Heart left ventricle (tissue), 16 donors: Measurements from ENCODE around the gene NPNT. TPM values are rescaled to one million over a fixed set of nuclear protein-coding genes. Genes with fewer than 3 reads are reported as not detected.

Experiments
- ATAC-seq, 4 donors: fragments of 200-7000 bp; cut with Tn5 transposase; one replicate each; pipeline ENCODE4 v1.9.1; 2020 to 2022; ENCODE audit warnings: moderate library complexity in 4 of 4, mild to moderate bottlenecking in 3 of 4, moderate number of reproducible peaks in 1 of 4
- DNase-seq, 5 donors: peaks; one replicate each; pipeline ENCODE4 v3.0.0-alpha.2; 2020
- H3K27ac ChIP-seq, 12 donors: fragments of 200-600 bp; sonication (generic) in 4 of 12; one replicate each; pipeline versions ENCODE4 v1.5.0 to v1.8.0; 2016 to 2022; ENCODE audit warnings: mild to moderate bottlenecking in 2 of 12
- H3K27me3 ChIP-seq, 9 donors: fragments of 200-600 bp; sonication (generic) in 2 of 9; one replicate each; pipeline versions ENCODE4 v1.5.1 to v1.8.0; 2016 to 2022; ENCODE audit warnings: mild to moderate bottlenecking in 3 of 9
- H3K36me3 ChIP-seq, 9 donors: fragments of 200-600 bp; sonication (generic) in 2 of 9; one replicate each; pipeline versions ENCODE4 v1.5.0 to v1.8.0; 2018 to 2022; ENCODE audit warnings: mild to moderate bottlenecking in 2 of 9
- H3K4me1 ChIP-seq, 12 donors: fragments of 200-600 bp; sonication (generic) in 4 of 12; one replicate each; pipeline versions ENCODE4 v1.5.0 to v1.8.0; 2016 to 2022; ENCODE audit warnings: mild to moderate bottlenecking in 3 of 12
- H3K4me3 ChIP-seq, 12 donors: fragments of 200-600 bp; sonication (generic) in 4 of 12; one replicate each; pipeline versions ENCODE4 v1.5.0 to v1.8.0; 2017 to 2022; ENCODE audit warnings: mild to moderate bottlenecking in 9 of 12, moderate library complexity in 4 of 12
- H3K9me3 ChIP-seq, 12 donors: fragments of 200-600 bp; sonication (generic) in 4 of 12; one replicate each; pipeline versions ENCODE4 v1.5.0 to v1.8.0; 2016 to 2022; ENCODE audit warnings: mild to moderate bottlenecking in 1 of 12
- POLR2A ChIP-seq, 2 donors: fragments of 450-650 bp; IDR thresholded peaks; one replicate each; pipeline ENCODE4 v1.6.1; 2017; ENCODE audit warnings: antibody characterized with exemption in 2 of 2, mild to moderate bottlenecking in 2 of 2, moderate library complexity in 2 of 2
- WGBS, 4 donors: extraction: QIAGEN DNeasy Blood & Tissue Kit in 2 of 4; methylation state at CpG; one replicate each; pipeline versions ENCODE4 v1.1.5 to v1.1.7; 2013 to 2018; 5-methylcytosine and 5-hydroxymethylcytosine counted together
- intact Hi-C, 10 donors: fragments of 100-400 bp; cut with DNase I; formaldehyde crosslinking; loops; one replicate each; pipeline versions ENCODE4 v1.11.1 to v1.14.2; 2022
- polyA plus RNA-seq, 2 donors: library from polyadenylated mRNA; stranded (reverse); fragments of 200-250 nt; gene quantifications; one replicate each; pipeline ENCODE4 v1.2.3, GENCODE V29; 2013
- total RNA-seq, 9 donors: library from RNA; depleted of rRNA in 2 of 9; stranded (reverse); fragments of >200 nt in 2 of 9; fragmentation: NEBNext Ultra II Directional in 3 of 9; extraction: Animal tissue kit (Norgen Biotek cat#: 25700) in 3 of 9; gene quantifications; one replicate each; pipeline versions ENCODE4 v1.1.0 to v1.2.4, GENCODE V29; 2016 to 2023
- TF ChIP-seq, protein P1 (sequence below), 12 donors: fragments of 200-600 bp; sonication (generic) in 4 of 12; IDR thresholded peaks; one replicate each; pipeline versions ENCODE4 v1.5.0 to v1.8.0; 2018 to 2022; ENCODE audit warnings: antibody characterized with exemption in 12 of 12, mild to moderate bottlenecking in 5 of 12
- donor health status: ischemic (EF 13 %, LVEDD 7.1; RV severe dilation, severe dysfunction).
- donor health status: healthy with polysubstance abuse.
- donor health status: DM: no; HTN: yes; CAD: no.
- donor health status: DM: no; HTN: no; CAD: no.
- donor health status: ischemic (EF 25% LVEDD 6.9; RV normal size, moderate dysfunction).
- donor health status: ischemic (EF 25% LVEDD 5.7; RV mildly dilated, moderate dysfunction).
- donor health status: healthy.
- donor health status: DM: yes; HTN: yes; CAD: no.
- donor health status: ischemic (EF 35%, LVEDD 5.7; RV mildly dilated, moderate dysfunction).
- donor health status: nonischemic (EF 11% LVEDD 7.7; RV severe dilation, severe dysfunction).
- donor health status: DM: yes; HTN: yes; CAD: no.
- donor health status: PGD.
- donor health status: ischemic (EF 29% LVEDD 5.4; RV normal size, mild dysfunction).
- donor health status: nonischemic (EF 23%, LVEDD 6.1; RV moderate dilation, normal function).

NPNT gene
- total and polyA plus RNA-seq, 11 donors, result 1.7 to 32.7 (median 10.9) TPM

DNA sequence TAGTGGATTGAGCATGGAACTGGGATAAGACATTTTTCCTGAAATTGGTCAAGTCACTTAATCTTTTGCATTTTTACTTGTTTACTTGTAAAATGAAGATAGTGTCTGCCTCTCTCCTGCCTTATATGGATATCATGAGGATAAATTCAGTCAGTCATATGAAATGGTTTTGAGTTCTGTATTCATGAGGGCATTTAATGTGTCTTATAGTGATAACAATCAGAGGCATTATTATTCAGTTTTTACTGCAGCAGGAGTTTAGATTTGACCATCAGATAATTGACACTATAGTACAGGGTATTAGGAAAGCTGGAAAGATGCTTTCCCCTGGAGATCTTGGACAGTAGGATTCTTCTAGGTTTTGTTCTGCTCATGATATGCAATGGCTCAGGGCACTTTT, 26.0 kb downstream of the NPNT start:
- H3K36me3 ChIP-seq, result no peaks in the 10 kb centered on the region
- H3K4me1 ChIP-seq, result peaks cover 0 to 3% (median 0%) of the 10 kb centered on the region in 12 donors
- no peak overlapping the region for H3K27ac ChIP-seq
- intact Hi-C loops, result no loop called here
- no peaks in the 10 kb centered on the region for H3K27me3 ChIP-seq
- no peak overlapping the region for H3K4me3 ChIP-seq
- ATAC-seq (no peak), DNase-seq (no peak)
- no peaks in the 10 kb centered on the region for H3K9me3 ChIP-seq
- TF ChIP-seq, protein P1, sequence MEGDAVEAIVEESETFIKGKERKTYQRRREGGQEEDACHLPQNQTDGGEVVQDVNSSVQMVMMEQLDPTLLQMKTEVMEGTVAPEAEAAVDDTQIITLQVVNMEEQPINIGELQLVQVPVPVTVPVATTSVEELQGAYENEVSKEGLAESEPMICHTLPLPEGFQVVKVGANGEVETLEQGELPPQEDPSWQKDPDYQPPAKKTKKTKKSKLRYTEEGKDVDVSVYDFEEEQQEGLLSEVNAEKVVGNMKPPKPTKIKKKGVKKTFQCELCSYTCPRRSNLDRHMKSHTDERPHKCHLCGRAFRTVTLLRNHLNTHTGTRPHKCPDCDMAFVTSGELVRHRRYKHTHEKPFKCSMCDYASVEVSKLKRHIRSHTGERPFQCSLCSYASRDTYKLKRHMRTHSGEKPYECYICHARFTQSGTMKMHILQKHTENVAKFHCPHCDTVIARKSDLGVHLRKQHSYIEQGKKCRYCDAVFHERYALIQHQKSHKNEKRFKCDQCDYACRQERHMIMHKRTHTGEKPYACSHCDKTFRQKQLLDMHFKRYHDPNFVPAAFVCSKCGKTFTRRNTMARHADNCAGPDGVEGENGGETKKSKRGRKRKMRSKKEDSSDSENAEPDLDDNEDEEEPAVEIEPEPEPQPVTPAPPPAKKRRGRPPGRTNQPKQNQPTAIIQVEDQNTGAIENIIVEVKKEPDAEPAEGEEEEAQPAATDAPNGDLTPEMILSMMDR (IDR thresholded peaks at IDR 0.05), result no peak
- TF ChIP-seq POLR2A (IDR thresholded peaks at IDR 0.05), result no peak

DNA sequence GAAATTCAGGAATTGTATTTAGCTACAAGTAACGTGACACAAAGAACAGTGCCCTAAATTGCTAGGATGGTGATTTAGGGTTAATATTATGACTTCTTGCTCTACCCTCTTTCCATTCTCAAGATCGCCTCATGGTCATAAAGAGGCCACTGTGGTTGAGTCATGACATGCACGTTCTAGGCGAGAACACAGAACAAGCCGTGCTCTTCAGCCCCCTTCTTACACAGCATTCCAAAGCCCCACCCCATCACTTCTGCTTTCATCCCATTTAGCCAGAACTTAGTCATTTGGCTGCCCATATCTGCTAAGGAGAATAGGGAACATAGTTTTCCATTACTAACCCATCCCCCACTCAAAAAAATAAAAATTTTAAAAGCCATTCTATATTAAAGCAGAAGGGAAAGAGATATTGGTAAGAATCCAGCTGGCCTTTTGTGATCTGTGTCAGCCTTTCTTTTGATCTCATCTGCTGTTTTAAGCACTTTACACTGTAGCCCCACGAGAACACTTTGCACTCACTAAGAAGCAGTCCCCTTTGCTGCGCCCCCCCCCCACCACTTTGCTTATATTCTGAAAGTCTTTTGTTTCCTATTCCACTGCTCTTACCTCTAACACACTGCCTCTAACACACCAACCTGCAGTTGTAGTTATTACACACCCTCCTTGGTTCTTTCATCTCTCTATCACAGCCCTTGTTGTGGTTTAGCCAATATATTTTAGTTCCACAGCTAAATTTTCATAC, 28.4 kb downstream of the NPNT start:
- peak in 1 of 4 donors; percentile 24 for ATAC-seq

GRCh38 chr4:105924341-105924740, 29.1 kb downstream of the NPNT start:
- intact Hi-C loops, result no loop called here
- no peak for DNase-seq
- WGBS, 4 donors, result 92 to 97% (median 96%) methylated on average over 1 of the region's 1 CpG
- H3K27me3 ChIP-seq, result no peaks in the 10 kb centered on the region
- no peaks in the 10 kb centered on the region for H3K9me3 ChIP-seq
- no peak overlapping the region for H3K4me3 ChIP-seq
- H3K4me1 ChIP-seq, result peaks cover 0 to 3% (median 0%) of the 10 kb centered on the region in 12 donors
- H3K27ac ChIP-seq, result no peak overlapping the region
- ATAC-seq, result no peak
- no peaks in the 10 kb centered on the region for H3K36me3 ChIP-seq
- TF ChIP-seq POLR2A (IDR thresholded peaks at IDR 0.05), result no peak
- TF ChIP-seq, protein P1 (IDR thresholded peaks at IDR 0.05), result no peak

More for the DNA sequence above, 28.4 kb downstream of the NPNT start:
- Histone ChIP-seq H3K9me3 (no peaks in the 10 kb centered on the region), H3K4me3 (no peak overlapping the region), H3K27me3 (no peaks in the 10 kb centered on the region), H3K4me1 (peaks cover 0 to 3% (median 0%) of the 10 kb centered on the region in 12 donors), H3K36me3 (no peaks in the 10 kb centered on the region), H3K27ac (no peak overlapping the region)
- intact Hi-C loops, result no loop called here
- 54 to 58% (median 57%) methylated on average over 7 of the region's 7 CpGs for WGBS, 4 donors
- TF ChIP-seq POLR2A (IDR thresholded peaks at IDR 0.05), result no peak
- TF ChIP-seq, protein P1 (IDR thresholded peaks at IDR 0.05), result no peak
- DNase-seq, result no peak

DNA sequence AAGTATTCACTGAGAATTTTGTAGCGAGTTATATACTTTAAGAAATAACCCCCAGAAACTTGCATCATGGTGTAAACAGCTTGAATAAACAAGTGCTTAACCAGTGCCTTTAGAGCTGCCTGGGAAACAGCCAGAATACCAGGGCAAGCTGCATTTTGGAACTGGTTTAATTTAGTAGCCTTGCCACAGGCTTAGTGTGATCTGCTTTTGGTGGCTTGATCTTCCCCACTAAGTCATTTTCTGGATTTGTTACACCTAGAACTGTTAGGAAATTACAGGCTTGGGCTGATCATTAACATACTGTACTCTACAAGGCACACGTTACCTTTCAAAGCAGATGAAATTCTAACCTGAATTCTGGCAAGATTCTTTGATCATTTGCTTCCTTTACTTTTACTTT, 35.4 kb downstream of the NPNT start:
- TF ChIP-seq, protein P1 (IDR thresholded peaks at IDR 0.05), result no peak
- TF ChIP-seq POLR2A (IDR thresholded peaks at IDR 0.05), result no peak
- intact Hi-C loops, result no loop called here
- Histone ChIP-seq H3K36me3 (no peaks in the 10 kb centered on the region), H3K4me1 (no peaks in the 10 kb centered on the region), H3K27ac (no peak overlapping the region), H3K27me3 (no peaks in the 10 kb centered on the region), H3K4me3 (no peak overlapping the region), H3K9me3 (no peaks in the 10 kb centered on the region)
- DNase-seq (no peak), ATAC-seq (no peak)
- 74 to 87% (median 80%) methylated on average over 2 of the region's 2 CpGs for WGBS, 4 donors
